ENCODE measurements around the gene LRRC27. TPM values are rescaled to one million over a fixed set of nuclear protein-coding genes. Genes with fewer than 3 reads are reported as not detected.

LRRC27 gene
- polyA plus RNA-seq, 4 donors = 19.9 to 32.5 (median 26.5) TPM

DNA sequence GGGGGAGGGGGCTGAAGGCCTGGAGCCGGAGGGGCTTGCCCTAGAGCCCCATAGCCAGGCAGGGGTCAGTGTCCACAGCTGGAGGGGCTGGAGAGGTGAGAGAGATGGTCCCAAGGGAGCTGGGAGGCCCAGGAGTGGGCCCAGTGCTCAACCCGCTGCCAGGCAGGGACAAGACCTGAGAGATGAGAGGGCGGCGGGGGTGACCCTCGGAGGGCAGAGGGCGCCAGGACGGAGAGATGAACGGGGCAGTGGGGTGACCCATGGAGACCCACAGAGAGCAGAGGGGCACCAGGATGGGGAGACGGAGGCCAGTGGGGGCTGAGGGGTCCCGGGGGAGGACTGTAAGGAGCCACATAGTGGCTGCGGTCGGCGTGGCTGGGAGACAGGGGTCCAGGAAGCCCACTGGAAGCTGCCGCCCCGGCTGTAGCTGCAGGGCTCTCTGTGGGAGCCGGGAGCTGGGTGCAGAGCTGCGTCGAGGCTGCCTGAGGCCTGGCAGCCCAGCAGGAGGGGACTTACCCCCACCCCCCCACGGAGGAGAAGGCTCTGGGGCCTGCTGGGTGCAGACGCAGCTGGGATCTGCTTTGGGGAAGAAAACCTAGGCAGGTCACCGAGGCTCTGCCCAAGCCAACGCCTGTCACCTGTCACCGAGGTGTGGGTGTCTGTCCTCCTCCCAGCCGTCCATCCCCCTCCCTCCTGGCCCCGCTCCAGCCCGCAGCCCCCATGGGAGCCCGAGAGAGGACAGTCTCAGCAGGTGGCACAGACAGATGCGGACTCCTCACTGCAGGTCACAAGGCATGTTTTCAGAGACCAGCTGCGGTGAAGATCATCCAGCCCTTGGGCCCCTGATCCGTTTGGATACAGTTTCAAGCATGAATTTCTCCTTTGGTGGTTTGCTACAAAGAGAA, 90.1 kb downstream of the LRRC27 start:
- no peak for DNase-seq (ENCODE audit: low read depth in 4 of 4, low spot score in 2 of 4)

DNA sequence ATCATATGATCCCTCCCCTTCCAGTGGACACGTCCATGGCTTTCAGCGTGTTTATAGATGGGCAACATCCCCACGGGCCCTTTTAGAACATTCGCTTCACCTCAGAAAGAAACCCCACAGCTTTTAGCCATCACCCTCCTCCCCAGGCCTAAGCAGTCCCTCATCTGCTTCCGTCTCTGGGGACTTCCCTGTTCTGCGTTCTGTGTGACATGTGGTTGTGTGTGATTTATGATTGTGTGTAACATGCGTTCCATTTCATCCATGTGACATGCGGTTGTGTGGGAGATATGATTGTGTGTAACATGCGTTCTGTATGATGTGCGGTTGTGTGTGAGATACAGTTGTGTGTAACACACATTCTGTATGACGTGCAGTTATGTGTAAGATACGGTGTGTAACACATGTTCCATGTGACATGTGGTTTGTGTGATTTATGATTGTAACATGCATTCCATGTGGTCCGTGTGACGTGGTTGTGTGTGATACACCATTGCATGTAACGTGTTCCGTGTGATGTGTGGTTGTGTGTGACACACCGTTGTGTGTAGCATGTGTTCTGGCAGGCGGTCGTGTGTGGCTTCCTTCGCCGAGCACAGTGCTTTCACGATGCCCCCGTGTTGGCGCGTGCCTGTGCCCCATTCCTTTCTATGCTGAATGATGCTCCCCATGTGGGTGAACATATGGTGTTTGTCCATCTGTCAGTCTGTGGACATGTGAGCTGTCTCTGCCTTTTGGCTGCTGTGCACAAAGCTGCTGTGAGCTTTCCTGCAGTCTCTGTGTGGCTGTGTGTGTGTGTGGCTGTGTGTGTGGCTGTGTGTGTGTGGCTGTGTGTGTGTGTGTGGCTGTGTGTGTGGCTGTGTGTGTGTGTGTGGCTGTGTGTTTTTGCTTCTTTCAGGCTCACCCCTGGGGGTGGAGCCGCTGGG, 91.2 kb downstream of the LRRC27 start:
- no peak for DNase-seq (ENCODE audit: low read depth in 4 of 4, low spot score in 2 of 4)

DNA sequence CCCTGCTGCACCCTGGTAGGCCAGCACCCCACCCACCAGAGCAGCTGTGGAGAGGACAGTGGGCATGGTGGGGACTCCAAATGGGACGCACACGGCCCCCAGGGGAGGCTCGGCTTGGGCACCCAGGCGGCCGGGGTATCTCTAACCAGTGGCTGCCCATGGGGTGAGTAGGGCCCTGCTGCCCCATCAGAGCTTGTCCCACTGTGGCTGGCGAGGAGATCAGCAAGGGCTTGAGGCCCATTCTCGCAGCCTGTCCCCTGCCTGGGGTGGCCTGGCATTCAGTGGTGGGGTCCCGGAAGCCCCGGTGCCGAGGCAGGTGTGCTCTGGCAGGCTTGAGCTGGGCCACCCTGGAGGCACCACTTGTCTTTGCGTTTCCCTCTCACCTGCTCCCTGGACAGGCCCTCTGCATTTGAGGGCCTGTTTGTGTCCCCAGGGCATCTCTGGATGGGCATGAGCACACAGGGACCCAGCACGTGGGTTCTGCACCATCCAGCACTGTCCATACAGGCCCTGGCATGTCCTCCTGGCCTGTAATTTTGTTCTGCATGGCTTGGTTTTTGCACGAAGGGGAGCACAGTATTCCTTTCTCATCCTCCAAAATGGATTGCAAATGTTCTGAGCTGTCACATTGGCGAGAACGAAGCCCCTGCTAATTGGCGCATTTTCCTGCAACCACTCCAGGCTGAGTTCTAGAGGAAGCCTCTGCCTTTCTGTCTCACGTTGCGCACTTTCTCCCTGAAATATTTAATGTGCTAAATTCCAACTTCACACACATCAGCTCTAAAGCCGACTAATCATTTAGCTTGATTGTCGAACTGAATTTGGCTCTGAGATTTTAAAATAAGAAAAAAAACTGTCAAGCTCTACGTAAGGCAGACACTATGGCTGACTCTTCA, 92.2 kb downstream of the LRRC27 start:
- DNase-seq (ENCODE audit: low read depth in 4 of 4, low spot score in 2 of 4) = no peak

DNA sequence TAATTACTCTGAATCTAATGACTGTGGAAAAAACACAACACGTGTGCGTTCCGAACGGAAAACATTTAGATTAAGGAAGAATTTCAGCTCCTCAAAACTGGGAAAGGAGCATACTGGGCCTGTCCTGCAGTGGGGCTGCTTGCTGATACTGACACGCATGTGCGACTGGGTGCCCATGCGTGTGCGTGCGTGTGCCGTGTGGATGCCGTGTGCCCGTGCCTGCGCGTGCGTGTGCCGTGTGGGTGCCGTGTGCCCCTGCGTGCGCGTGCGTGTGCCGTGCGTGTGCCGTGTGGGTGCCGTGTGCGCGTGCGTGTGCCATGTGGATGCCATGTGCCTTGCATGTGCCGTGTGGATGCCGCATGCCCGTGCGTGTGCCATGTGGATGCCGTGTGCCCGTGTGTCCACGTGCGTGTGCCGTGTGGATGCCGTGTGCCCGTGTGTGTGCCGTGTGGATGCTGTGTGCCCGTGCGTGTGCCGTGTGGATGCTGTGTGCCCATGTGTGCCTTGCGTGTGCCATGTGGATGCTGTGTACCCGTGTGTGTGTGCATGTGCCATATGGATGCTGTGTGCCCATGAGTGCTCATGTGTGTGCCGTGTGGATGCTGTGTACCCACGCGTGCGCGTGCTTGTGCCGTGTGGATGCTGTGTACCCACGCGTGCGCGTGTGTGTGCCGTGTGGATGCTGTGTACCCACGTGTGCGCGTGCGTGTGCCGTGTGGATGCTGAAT, 93.2 kb downstream of the LRRC27 start:
- DNase-seq (ENCODE audit: low read depth in 4 of 4, low spot score in 2 of 4) = no peak

DNA sequence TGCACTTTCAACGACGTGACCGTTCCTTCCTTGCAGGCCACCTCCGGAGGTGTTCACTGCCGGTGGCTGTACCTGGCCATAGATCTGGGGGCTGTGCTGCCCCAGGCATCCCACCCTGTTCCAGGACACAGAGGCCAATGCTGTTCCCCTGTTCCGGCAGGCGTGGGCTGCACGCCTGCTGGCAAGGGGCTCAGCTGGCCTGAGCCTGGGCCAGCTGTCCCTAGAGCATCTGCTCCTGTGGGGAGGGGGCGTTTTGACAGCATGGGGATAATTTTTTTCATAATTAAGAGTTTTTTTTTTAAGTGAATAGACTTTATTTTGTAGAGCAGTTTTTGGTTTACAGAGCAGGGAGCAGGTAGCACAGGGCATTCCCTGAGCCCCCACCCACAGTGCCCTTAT, 93.8 kb downstream of the LRRC27 start:
- no peak for DNase-seq (ENCODE audit: low read depth in 4 of 4, low spot score in 2 of 4)

DNA sequence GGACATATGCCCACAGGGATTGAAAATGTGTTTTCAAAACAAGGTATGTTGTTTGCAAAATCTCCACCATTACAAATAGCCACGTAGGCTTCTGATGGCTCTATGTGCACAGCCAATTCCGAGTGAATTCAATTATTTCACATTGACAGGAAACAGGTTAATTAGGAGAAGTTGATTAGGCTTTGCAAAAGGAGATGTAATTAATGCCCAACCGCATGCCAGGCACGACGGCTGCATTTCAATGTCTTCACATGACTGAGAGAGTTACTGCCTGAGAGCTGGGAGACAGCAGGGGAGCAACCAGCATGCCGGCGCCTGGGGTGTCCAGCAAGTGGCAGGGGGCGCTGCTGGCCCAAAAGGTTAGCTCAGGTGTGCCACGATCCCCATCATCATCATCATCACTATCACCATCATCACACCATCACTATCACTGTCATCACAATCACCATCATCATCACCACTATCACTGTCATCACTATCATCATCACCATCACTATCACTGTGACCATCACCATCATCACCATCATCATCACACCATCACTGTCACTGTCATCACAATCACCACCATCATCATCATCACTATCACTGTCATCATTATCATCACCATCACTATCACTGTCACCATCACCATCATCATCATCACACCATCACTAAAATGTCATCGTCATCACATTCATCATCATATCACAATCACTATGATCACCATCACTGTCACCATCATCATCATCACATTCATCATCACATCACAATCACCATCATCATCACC, 95.2 kb downstream of the LRRC27 start:
- DNase-seq (ENCODE audit: low read depth in 4 of 4, low spot score in 2 of 4) = no peak

GRCh38 chr10:132427939-132428367, 96.0 kb downstream of the LRRC27 start:
- no peak for DNase-seq (ENCODE audit: low read depth in 4 of 4, low spot score in 2 of 4)

DNA sequence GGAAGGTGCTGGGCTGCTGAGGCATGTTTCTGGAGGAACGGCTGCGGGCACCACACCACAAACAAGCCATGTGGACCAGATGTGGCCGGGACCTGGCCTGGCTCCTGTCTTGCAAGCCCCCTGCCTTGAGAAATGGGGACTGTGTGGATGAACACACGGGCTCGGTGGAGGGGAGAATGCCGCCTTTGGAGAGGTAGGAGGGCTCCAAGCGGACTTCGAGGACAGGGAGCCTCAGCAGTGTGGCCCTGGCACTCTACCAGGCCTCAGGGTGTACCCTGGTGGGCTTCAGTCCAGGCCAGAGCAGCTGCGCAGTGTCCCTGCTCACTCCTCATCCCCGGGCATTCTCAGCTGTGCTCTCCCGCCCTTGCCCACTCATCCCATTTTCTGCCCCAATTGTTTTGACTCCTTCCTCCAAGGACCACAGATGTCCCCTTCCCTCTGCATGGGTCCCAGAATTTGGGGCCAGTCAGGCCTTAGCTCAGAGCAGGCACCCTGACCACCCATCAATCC, 96.5 kb downstream of the LRRC27 start:
- DNase-seq (ENCODE audit: low read depth in 4 of 4, low spot score in 2 of 4) = no peak

Other genes with a start within 250 kb of the LRRC27 start
- gene DPYSL4, start 145.2 kb upstream of the LRRC27 start, polyA plus RNA-seq (ENCODE audit: insufficient read length in 4 of 4) = 10 to 100 TPM; 14.2 to 22.3 (median 21.4) TPM
- 10 to 100 TPM; 11.2 to 17.3 (median 14.6) TPM for gene STK32C, start 24.2 kb upstream of the LRRC27 start, polyA plus RNA-seq (ENCODE audit: insufficient read length in 4 of 4)
- gene PWWP2B, start 65.0 kb downstream of the LRRC27 start, polyA plus RNA-seq (ENCODE audit: insufficient read length in 4 of 4) = 10 to 100 TPM in 2 of 4 donors, 1 to 10 TPM in 2; 6.6 to 21.8 (median 11.2) TPM
- 10 to 100 TPM; 27.8 to 39.8 (median 34.4) TPM for gene INPP5A, start 205.6 kb downstream of the LRRC27 start, polyA plus RNA-seq (ENCODE audit: insufficient read length in 4 of 4)

Measured in left renal cortex interstitium (tissue), 4 donors.